ENCODE results near the gene LIMS4.
"Not testable (repeated sequence)": the region's sequence is repeated elsewhere in the genome, so short reads cannot be mapped to it uniquely, and the experiment has no call there.

DNA sequence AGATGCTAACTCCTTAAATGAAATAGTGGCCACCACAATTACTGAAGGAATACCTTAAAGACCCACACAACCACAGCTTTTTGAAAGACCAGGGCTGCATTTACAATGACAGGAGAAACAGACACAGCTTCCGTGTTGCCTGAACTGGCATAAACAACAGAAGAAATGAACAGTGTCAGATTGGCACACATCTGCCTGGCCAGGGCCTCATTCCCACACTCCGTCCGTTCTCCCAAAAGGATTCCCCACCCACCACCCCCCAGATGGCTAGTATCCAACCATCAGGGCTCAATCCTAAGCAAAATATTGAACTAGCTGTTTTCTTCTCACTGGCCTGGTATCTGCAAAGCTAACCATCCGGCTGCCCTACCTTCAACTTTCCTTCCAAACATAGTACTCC, 7.5 kb upstream of the LIMS4 start:
- TF ChIP-seq, protein P1, sequence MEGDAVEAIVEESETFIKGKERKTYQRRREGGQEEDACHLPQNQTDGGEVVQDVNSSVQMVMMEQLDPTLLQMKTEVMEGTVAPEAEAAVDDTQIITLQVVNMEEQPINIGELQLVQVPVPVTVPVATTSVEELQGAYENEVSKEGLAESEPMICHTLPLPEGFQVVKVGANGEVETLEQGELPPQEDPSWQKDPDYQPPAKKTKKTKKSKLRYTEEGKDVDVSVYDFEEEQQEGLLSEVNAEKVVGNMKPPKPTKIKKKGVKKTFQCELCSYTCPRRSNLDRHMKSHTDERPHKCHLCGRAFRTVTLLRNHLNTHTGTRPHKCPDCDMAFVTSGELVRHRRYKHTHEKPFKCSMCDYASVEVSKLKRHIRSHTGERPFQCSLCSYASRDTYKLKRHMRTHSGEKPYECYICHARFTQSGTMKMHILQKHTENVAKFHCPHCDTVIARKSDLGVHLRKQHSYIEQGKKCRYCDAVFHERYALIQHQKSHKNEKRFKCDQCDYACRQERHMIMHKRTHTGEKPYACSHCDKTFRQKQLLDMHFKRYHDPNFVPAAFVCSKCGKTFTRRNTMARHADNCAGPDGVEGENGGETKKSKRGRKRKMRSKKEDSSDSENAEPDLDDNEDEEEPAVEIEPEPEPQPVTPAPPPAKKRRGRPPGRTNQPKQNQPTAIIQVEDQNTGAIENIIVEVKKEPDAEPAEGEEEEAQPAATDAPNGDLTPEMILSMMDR (IDR thresholded peaks at IDR 0.05; ENCODE audit: low read depth, low read length), result not testable (repeated sequence)
- not testable (repeated sequence) for TF ChIP-seq MYC (IDR thresholded peaks at IDR 0.05; ENCODE audit: low read depth, low read length); POLR2A (IDR thresholded peaks at IDR 0.05; ENCODE audit: extremely low read depth, insufficient read length)
- TF ChIP-seq, protein P2, sequence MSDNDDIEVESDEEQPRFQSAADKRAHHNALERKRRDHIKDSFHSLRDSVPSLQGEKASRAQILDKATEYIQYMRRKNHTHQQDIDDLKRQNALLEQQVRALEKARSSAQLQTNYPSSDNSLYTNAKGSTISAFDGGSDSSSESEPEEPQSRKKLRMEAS (IDR thresholded peaks at IDR 0.05; ENCODE audit: low read depth, low read length), result not testable (repeated sequence)

All from NB4 (cell line).